Raji (cell line): ENCODE results near the gene HYCC1.

Source experiments
- POLR2A ChIP-seq: IDR thresholded peaks from 2 replicates; pipeline ENCODE4 v1.6.1; 2011; ENCODE audit warnings: low read depth, low read length, control low read depth; ENCODE audit not compliant: insufficient read depth

Gene HYCC1

DNA sequence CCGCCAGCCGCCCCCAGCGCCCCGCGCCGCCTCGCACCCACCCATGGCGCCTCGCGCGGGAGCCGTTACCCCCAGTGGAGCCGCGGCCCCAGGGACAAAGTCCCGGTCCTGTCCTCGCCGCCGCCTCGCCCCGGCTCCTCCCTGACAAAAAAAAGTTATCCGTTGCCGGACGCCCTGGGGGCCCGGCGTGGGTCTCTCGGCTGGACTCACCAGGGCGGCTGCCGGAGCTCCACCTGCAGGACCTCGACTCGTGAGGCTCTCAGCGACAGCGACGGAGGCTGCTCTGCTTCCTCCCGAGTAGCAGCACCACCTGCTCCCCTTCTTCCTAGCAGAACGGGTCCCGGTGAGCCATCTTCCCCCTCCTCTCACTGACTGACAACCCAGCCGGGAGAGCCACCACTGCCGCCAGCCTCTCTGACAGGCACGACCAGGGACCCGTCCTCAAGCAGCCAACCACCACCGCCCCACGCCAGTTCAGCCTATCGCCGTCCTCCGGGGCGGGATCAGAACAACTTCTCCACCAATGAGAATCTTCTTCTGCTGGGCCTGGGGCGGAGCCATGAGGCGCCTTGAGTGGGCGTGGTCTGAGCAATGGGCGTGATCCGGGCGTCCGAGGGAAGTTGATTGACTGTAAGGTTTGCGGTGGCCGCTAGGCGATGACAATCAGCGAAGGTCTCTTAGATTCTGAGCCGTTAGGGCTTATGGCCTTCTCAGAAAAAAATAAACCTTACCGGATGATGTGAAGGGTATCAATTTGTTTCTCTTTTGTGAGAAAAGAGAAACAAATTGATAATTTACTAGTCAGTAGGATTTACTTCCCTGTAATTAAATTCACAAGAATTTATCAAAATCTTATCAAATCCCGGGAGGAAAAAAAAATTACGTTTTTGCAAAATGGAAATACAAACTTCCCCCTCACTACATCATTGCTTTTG, at the start of gene HYCC1:
Gene HYCC1, minus strand, starts transcription at position 416 of the 935 bp plus-strand sequence. CDS start 23,019 bp downstream, outside the sequence.
- TF ChIP-seq POLR2A, result peak; percentile 100

DNA sequence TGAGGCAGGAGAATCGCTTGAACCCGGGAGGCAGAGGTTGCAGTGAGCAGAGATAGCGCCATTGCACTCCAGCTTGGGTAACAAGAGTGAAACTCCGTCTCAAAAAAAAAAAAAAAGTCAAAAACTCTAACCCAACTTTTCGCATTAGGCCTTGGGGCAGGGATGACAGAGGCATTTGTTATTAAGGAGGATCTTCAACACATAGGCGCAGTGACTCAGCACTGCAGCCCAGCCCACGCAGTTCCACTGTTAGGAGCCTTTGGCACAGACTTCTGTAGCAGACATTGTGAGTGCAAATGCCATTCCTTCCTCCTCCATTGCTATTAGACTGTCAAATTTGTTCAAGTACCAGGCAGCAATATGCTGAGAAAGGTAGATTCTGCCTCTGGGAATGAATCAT, 48.5 kb upstream of the HYCC1 start:
- no peak for TF ChIP-seq POLR2A

DNA sequence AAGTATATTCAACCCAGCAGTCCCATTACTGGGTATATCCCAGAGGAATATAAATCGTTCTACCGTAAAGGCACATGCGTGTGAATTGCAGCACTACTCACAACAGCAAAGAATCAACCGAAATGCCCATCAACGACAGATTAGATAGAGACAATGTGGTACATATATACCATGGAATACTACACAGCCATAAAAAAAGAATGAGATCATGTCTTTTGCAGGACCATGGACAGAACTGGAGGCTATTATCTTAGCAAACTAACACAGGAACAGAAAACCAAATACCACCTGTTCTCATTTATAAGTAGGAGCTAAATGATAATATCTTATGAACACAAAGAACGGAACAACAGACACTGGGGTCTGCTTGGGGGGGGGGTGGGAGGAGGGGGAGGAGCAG, 47.4 kb upstream of the HYCC1 start:
- TF ChIP-seq POLR2A, result no peak

DNA sequence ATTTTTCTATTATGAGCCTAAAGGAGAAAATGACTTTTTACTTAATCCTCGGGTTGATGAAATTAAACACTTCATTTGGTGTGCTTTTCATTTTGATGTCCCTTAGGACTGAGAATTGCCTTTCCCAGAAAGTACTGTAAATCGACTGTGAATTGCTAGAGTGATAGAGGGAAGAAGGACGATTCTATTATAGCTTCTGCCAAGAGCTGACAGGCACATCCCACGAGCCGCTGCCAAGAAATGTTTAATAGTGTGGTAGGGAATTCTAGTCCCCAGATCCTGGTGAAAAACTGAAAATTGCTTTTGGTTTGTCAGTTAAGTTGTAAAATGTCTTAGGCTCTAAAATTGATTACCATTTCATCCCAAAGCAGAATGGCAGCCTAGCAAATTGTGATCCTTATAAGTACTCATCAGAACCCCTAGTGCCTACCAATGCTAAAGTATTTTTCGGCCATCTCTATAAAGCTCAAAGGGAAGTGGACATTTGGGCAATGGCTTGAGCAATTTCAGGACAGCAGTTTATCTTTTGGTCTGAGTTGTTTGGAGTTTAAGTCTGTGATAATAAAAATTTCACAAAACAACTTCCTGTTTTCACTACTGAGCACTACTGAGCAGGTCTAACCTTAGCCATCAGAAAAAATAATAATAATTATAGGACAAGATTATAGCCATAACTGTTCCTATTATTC, 44.6 kb upstream of the HYCC1 start:
- no peak for TF ChIP-seq POLR2A

DNA sequence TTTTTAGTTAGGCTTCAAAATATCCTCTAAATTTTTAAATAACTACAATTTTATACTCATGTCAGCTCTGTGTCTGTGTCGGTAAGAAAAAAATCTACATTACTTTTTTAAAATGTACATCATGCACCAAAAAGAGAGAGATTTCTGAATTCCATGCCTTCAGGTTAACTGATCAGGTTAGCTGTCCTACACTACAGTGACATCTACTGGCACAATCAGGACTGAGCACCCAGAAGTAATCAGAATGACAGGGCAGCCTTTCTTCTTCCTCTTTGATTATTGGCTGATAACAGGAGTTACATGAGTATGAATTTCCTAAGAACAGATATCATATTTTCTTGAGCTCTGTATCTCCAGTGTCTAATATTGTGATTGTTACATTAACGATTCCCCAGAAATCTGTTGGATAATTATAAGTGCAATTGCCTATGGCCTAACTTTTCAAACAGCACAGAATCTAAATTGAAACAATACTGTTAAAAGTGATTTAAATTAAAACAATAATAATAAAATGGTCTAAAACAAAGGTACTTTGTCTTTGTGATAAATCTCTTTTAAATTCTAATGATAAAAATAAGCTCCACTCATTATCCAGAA, 41.8 kb upstream of the HYCC1 start:
- TF ChIP-seq POLR2A, result no peak

DNA sequence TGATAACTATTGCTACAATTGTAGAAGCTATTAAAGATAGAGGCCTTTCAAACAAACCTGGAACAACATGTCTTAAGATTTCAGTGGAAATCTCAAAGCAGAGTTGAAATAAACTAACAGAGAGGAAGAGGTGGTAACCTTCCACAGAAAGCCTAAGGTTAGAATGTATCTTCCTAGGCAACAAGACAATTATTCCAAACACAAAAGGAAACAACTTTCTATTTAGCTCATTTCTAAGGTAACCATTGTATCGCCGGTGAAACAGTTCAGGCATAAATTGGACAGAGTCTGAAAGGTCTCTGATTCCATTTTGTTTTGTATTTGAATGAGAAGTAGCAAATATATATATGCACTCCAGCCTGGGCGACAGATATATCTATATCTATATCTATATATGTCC, 30.7 kb upstream of the HYCC1 start:
- TF ChIP-seq POLR2A, result no peak

DNA sequence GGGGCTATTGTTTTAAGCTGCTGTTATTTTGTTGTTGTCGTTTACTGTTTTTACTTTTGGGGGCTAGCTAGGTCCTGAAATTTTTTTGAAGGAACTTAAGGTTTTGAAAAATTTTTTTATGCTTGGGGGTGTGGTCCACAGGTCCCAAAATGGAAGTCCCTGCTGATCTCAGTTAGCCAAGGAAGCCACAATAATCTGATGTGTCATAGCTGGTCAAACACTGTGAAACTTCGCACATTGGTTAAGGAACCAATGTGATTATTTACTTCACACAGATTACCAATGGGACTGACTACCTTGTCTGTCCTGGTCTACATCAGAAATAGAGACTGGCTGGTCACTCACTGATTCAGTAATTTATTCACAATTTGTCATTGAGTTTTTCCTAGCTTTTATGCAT, 29.5 kb upstream of the HYCC1 start:
- no peak for TF ChIP-seq POLR2A

DNA sequence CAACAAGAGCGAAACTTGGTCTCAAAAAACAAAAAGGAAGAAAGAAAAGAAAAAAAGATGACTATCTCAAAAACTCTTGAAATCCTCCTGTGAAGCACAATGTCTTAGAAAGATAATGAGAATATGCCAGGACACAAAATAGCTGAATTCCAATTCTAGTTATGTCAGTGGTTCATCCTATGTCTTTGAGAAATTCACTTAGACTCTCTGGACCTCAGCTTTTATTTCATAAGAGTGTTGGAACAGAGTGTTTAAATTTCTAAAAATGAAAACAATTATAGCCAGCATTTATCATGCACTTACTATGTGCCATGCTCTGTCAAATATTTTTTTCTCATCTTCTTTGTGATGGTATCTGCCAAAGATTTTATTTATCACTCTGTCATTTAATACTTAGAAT, 13.3 kb upstream of the HYCC1 start:
- no peak for TF ChIP-seq POLR2A

DNA sequence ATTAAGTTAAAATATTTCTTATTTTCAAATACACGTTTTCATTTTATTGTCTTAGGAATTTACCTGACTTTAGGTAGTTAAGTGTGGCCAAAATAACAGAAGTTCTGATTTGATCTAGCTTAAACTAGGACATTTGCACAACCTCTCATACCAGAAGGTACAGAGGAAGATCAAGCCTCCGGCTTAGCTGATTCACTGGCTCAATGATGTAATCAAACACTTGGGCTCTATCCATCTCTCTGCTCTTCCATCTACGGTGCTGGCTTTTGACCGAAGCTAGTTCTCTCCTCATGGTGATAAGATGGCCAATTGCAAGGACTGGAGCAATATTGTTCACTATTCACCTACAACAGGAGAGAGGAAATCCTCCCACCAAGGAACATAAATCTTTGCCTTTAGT, 12.2 kb upstream of the HYCC1 start:
- no peak for TF ChIP-seq POLR2A

DNA sequence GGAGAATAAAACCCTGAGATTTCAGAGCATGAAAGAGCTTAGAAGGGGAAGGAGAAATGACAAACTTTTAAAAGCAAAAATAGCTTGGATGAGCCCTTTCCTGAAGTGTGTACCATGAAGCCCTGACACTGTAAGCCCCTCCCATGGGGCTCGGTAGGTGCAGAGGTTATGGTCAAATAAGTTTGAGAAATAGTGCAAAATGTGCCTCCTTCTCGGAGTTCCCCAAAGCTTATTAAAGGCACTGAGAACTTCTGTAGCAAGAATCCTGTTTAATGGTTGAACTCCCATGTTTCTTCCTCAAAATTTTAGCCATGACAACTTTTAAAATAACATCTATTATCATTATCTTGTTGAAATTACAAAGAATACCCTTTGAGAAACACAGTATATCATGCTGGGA, 10.5 kb upstream of the HYCC1 start:
- no peak for TF ChIP-seq POLR2A

DNA sequence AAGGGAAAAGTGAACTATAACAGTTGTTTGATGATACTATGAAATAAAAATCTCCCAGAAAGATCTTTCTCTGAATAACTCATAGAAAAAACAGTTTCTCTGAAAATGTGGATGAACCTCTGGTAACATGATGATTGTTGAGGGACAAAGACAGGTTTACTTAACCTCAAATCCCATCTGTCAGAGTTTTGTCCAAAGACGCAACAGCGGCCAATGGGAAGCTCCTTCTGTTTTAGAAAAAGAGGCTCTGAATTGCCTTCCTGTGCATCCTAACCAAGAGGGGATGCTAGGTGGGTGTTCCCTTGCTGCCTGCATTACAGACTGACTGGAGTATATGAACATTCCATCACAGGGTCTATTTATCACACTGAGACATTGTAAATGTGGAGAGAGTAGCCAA, 8.9 kb upstream of the HYCC1 start:
- no peak for TF ChIP-seq POLR2A

DNA sequence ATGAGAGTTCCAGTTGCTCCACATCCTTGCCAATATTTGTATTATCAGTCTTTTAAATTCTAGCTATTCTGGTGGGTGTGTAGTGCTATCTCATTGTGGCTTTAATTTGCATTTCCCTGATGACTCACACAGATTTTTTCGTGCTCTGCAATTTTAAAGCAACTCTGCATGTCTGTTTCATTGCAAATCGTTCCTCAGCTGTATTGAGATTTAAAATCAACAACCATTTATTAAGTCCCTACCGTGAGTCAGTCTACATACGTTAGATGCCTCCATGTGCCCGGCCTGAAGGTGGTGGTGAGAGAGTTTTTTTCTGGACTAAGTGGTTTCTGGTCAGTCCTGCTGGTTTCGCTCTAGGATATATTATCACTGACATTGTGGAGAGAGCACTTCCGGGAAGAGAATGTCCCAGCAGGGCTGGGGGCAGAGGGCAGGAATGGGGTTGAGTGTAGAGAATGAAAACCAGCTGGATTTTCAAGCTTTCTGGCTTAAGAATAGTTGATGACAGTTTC, 8.4 kb upstream of the HYCC1 start:
- no peak for TF ChIP-seq POLR2A

DNA sequence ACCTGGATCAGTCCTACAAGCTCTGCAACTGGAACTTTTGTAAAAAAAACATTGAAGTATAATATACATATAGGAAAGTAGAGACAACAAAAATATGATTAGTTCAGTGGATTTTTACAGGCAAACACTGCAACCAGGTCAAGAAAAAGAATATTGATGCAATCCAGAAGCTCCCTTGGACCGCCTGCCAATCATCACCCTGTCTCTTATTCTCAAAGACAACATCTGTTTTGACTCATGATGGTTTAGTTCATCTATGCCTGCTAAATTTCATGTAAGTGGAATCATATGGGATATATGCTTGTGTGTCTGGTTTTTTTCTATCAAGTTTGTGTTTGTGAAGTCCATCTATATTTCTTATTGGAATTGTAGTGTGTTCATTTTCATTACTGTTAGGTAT, 7.7 kb upstream of the HYCC1 start:
- no peak for TF ChIP-seq POLR2A

DNA sequence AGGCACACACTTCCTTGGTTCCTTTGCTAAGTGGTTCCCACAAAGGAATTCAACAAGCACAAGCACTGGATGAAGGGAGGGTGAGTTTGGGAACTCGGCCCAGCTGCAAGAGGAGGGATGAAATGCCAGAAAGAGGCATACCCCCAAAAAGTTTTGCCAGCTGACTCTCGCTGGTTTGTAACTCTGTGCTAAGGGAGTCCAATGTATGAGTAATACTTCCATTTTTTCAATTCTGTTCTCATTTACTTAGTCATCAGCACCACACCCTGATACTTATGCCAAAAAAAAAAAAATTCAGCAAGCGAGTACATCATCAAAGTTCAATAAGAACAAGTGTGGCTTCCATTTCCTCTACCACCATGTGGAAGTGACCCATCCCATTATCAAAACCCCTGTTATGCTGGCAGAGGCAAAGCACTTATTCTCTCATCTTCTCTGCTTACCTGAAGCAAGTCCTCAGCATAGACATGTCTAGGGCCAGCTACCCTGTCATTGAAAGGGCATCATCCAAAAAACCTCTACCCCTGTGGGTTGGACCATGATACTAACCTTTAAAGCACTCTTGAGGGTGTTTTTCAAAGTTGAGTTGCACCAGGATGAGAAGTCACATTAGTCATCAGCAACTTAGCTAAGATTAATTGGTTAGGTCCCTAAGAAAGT, 6.9 kb upstream of the HYCC1 start:
- no peak for TF ChIP-seq POLR2A

DNA sequence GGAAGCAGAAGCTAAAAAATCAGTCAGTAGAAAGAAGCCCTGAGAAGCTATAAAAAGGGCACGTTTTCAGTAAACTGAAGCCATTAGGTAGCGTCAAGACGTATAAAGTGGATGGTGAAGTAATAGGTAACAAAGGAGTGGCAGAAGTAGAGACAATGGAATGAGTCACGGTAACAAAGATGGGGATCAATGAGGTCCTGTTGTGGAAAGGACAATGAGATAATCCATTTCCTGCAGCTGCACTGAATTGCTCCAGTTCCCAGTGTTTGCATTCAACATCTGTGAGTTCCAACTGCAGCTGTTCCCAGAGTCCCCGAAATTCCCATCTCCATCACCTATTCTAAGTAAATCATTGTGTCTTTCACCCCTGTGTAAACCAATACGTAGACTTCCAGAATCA, 4.8 kb upstream of the HYCC1 start:
- TF ChIP-seq POLR2A, result no peak
